Large intestine (tissue), 3 donors: ENCODE data around the gene CYP4F2. TPM values are rescaled to one million over a fixed set of nuclear protein-coding genes. Genes with fewer than 3 reads are reported as not detected.
"Not testable (repeated sequence)": the region's sequence is repeated elsewhere in the genome, so short reads cannot be mapped to it uniquely, and the experiment has no call there.

Experiments
- DNase-seq, 2 donors: peaks; one replicate each; pipeline versions ENCODE4 v3.0.0 to v3.0.0-alpha.2; 2013
- H3K27ac ChIP-seq: one replicate; pipeline ENCODE4 v1.5.1; 2013; ENCODE audit warnings: low read length
- H3K27me3 ChIP-seq: 2 replicates; pipeline ENCODE4 v1.6.1; 2013; ENCODE audit warnings: low read length; ENCODE audit not compliant: control insufficient read depth, insufficient read depth
- H3K36me3 ChIP-seq: 2 replicates; pipeline ENCODE4 v1.6.1; 2013; ENCODE audit warnings: low read length; ENCODE audit not compliant: control insufficient read depth, insufficient read depth
- H3K4me1 ChIP-seq: one replicate; pipeline ENCODE4 v1.6.1; 2013; ENCODE audit warnings: low read length; ENCODE audit not compliant: control insufficient read depth, insufficient read depth
- H3K4me3 ChIP-seq: one replicate; pipeline ENCODE4 v1.5.1; 2013; ENCODE audit warnings: low read length
- H3K9me3 ChIP-seq: one replicate; pipeline ENCODE4 v1.6.1; 2013; ENCODE audit warnings: mild to moderate bottlenecking, low read depth, low read length, moderate library complexity; ENCODE audit not compliant: control insufficient read depth
- WGBS: methylation state at CpG from one replicate; pipeline ENCODE4 v1.1.5; 2013; ENCODE audit warnings: low lambda C conversion rate; ENCODE audit not compliant: insufficient coverage; 5-methylcytosine and 5-hydroxymethylcytosine counted together
- polyA plus RNA-seq: library from polyadenylated mRNA; unstranded; fragments of 120-200 nt; gene quantifications from one replicate; pipeline ENCODE4 v1.2.1, GENCODE V29; 2013

Gene CYP4F2
- polyA plus RNA-seq, 1 donor = 1.6 TPM

GRCh38 chr19:15885167-15885566, 12.7 kb downstream of the CYP4F2 start:
- Histone ChIP-seq H3K27ac (no peak overlapping the region), H3K36me3 (no peaks in the 10 kb centered on the region), H3K4me3 (no peak overlapping the region), H3K9me3 (no peaks in the 10 kb centered on the region), H3K4me1 (no peaks in the 10 kb centered on the region), H3K27me3 (no peaks in the 10 kb centered on the region)
- DNase-seq = no peak
- WGBS = 76% methylated on average over 3 of the region's 3 CpGs

- not testable (repeated sequence) for H3K36me3 ChIP-seq, H3K9me3 ChIP-seq, DNase-seq, H3K4me1 ChIP-seq, H3K27me3 ChIP-seq, H3K4me3 ChIP-seq, H3K27ac ChIP-seq
- WGBS = 83% methylated on average over 1 of the region's 3 CpGs
Measured at GRCh38 chr19:15883329-15883728, 14.5 kb downstream of the CYP4F2 start.

GRCh38 chr19:15874821-15875474, 22.9 kb downstream of the CYP4F2 start:
- Histone ChIP-seq H3K4me1 (no peaks in the 10 kb centered on the region), H3K36me3 (no peaks in the 10 kb centered on the region), H3K4me3 (no peak overlapping the region), H3K27ac (no peak overlapping the region), H3K9me3 (no peaks in the 10 kb centered on the region), H3K27me3 (no peaks in the 10 kb centered on the region)
- no peak for DNase-seq
- 60% methylated on average over 1 of the region's 4 CpGs for WGBS

DNA sequence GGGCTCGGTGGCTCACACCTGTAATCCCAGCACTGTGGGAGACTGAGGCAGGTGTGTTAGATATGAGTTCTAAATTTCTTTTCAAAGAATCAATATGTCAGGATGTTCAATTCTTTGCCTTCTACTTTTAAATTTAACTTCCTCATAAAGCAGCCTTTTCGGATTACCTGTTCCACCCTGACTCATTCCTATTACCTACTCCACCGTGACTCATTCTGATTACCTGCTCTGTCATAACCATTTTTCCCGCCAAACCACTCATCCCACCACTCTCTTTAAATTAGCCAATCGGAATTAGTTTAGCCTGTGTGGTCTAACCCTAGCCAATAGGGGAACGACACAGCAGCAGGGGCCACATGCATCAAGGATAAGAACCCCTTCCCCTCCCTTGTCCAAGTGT, 24.1 kb downstream of the CYP4F2 start:
- WGBS = no CpG with 5 or more reads among the region's 6 CpGs
- H3K4me3 ChIP-seq, H3K36me3 ChIP-seq, DNase-seq, H3K9me3 ChIP-seq, H3K4me1 ChIP-seq, H3K27ac ChIP-seq, H3K27me3 ChIP-seq: not testable (repeated sequence)

- H3K9me3 ChIP-seq = no peaks in the 10 kb centered on the region
- H3K27me3 ChIP-seq = no peaks in the 10 kb centered on the region
- no CpG with 5 or more reads among the region's 11 CpGs for WGBS
- no peak overlapping the region for H3K4me3 ChIP-seq
- H3K36me3 ChIP-seq = no peaks in the 10 kb centered on the region
- no peak overlapping the region for H3K27ac ChIP-seq
- DNase-seq = peak in 1 of 2 donors; percentile 20
- H3K4me1 ChIP-seq = no peaks in the 10 kb centered on the region
Measured at GRCh38 chr19:15871570-15871969, 26.3 kb downstream of the CYP4F2 start.

- WGBS = no CpG with 5 or more reads among the region's 9 CpGs
- Histone ChIP-seq H3K27me3 (no peaks in the 10 kb centered on the region), H3K36me3 (no peaks in the 10 kb centered on the region), H3K9me3 (no peaks in the 10 kb centered on the region), H3K27ac (no peak overlapping the region), H3K4me3 (no peak overlapping the region), H3K4me1 (no peaks in the 10 kb centered on the region)
- no peak for DNase-seq
Measured at GRCh38 chr19:15869873-15870272, 28.0 kb downstream of the CYP4F2 start.

DNA sequence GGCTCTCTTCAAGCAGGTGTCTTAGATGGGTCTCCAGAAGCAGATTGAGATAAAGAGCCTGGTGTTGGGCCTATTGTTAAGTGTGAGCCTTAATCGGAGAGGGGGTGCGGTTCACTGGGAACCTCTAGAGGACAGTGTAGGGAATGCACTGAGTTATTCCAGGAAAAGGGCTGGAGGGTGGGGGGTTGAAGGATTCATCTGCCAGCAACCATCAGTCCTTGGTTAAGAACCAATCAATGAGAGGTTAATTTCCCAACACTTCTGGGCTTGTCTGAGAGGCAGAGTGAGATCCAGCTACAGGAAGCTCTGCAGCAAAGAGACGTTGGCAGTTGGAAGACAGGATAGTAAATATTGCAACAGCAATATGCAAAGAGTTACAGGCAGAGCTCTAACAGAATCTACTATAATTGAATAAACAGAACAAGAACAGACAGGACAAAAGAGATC, 28.7 kb downstream of the CYP4F2 start:
- H3K27ac ChIP-seq = no peak overlapping the region
- WGBS = 0% methylated on average over 1 of the region's 3 CpGs
- H3K27me3 ChIP-seq = no peaks in the 10 kb centered on the region
- no peak overlapping the region for H3K4me3 ChIP-seq
- H3K4me1 ChIP-seq = no peaks in the 10 kb centered on the region
- no peaks in the 10 kb centered on the region for H3K9me3 ChIP-seq
- H3K36me3 ChIP-seq = no peaks in the 10 kb centered on the region
- peak; percentile 9 to 30 for DNase-seq

- no peaks in the 10 kb centered on the region for H3K36me3 ChIP-seq
- WGBS = 57% methylated on average over 2 of the region's 5 CpGs
Measured at GRCh38 chr19:15866636-15867035, 31.2 kb downstream of the CYP4F2 start.

GRCh38 chr19:15864824-15865223, 33.0 kb downstream of the CYP4F2 start:
- Histone ChIP-seq H3K27ac (no peak overlapping the region), H3K9me3 (no peaks in the 10 kb centered on the region), H3K4me1 (no peaks in the 10 kb centered on the region), H3K36me3 (no peaks in the 10 kb centered on the region), H3K27me3 (peaks cover 7% of the 10 kb centered on the region), H3K4me3 (no peak overlapping the region)
- no peak for DNase-seq
- no CpG with 5 or more reads among the region's 5 CpGs for WGBS

More at GRCh38 chr19:15866636-15867035, 31.2 kb downstream of the CYP4F2 start:
- no peak for DNase-seq
- Histone ChIP-seq H3K27ac (no peak overlapping the region), H3K27me3 (peaks cover 7% of the 10 kb centered on the region), H3K4me3 (no peak overlapping the region), H3K4me1 (no peaks in the 10 kb centered on the region), H3K9me3 (no peaks in the 10 kb centered on the region)

DNA sequence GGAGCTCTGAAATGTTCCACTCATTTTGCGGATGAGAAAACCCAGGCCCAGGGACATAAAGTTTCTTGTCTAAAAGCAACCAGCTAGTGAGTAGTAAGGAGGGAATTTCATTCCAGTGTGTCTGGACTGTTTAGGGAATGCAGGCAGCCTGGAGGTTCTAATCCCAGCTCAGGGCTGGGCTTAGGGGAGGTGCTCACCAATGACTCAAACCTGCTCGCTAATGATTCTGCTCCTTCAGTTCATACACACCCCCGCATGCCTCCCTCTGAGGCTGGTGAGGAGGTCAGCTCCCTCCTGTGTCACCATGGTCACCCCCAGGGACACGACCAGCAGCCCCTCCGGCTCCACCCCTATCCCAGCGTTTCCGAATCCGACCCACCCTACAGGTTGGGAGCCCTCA, 34.6 kb downstream of the CYP4F2 start:
- WGBS = no CpG with 5 or more reads among the region's 8 CpGs
- no peak overlapping the region for H3K4me3 ChIP-seq
- DNase-seq = no peak
- no peaks in the 10 kb centered on the region for H3K4me1 ChIP-seq
- no peak overlapping the region for H3K27ac ChIP-seq
- H3K36me3 ChIP-seq = no peaks in the 10 kb centered on the region
- peaks cover 7% of the 10 kb centered on the region for H3K27me3 ChIP-seq
- no peaks in the 10 kb centered on the region for H3K9me3 ChIP-seq

GRCh38 chr19:15862444-15862843, 35.4 kb downstream of the CYP4F2 start:
- no peaks in the 10 kb centered on the region for H3K4me1 ChIP-seq
- no peaks in the 10 kb centered on the region for H3K9me3 ChIP-seq
- no peaks in the 10 kb centered on the region for H3K36me3 ChIP-seq
- H3K27me3 ChIP-seq = peaks cover 7% of the 10 kb centered on the region
- no peak for DNase-seq
- WGBS = no CpG with 5 or more reads among the region's 7 CpGs
- H3K4me3 ChIP-seq = no peak overlapping the region
- no peak overlapping the region for H3K27ac ChIP-seq
